GF-D8 (cell line): ENCODE data around the gene MMP20.
"Not testable (repeated sequence)": the region's sequence is repeated elsewhere in the genome, so short reads cannot be mapped to it uniquely, and the experiment has no call there.

Experiments used
- DNase-seq: peaks from one replicate; lab custom pipeline; 2025; lab: John Stamatoyannopoulos, UW

Gene MMP20, protein sequence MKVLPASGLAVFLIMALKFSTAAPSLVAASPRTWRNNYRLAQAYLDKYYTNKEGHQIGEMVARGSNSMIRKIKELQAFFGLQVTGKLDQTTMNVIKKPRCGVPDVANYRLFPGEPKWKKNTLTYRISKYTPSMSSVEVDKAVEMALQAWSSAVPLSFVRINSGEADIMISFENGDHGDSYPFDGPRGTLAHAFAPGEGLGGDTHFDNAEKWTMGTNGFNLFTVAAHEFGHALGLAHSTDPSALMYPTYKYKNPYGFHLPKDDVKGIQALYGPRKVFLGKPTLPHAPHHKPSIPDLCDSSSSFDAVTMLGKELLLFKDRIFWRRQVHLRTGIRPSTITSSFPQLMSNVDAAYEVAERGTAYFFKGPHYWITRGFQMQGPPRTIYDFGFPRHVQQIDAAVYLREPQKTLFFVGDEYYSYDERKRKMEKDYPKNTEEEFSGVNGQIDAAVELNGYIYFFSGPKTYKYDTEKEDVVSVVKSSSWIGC

DNA sequence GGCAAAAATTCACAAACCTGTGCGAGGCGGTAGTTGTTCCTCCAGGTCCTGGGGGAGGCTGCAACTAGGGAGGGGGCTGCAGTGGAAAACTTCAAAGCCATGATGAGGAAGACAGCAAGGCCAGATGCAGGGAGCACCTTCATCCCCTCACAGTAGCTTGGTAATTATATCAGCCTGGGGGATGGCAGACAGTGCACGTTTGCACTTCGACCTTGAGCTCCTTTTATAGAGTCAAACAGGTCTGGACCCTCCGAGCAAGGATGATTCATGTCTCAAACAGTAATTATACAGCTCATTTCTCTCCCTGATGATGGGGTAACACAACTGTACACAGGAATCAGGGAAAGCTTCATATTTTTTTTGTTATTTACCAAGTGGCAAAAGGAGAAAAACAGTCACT, at the start of gene MMP20:
TSS of gene MMP20 (minus strand) at position 156 of the 400 bp plus-strand sequence. CDS start at position 143, 13 bp downstream.
- no peak for DNase-seq

DNA sequence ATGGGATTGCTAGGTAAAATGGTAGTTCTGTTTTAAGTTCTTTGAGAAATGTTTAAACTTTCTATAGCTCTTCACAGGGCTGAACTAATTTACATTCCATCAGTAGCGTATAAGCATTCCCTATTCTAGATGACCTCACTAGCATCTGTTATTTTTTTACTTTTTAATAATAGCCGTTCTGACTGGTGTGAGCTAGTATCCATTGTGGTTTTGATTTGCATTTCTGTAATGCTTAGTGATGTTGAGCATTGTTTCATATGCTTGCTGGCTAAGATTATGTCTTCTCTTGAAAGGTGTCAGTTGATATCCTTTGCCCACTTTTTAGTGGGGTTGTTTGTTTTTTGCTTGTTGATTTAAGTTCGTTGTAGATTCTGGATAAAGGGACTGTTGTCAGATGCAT, 44.5 kb upstream of the MMP20 start:
- DNase-seq: no peak

DNA sequence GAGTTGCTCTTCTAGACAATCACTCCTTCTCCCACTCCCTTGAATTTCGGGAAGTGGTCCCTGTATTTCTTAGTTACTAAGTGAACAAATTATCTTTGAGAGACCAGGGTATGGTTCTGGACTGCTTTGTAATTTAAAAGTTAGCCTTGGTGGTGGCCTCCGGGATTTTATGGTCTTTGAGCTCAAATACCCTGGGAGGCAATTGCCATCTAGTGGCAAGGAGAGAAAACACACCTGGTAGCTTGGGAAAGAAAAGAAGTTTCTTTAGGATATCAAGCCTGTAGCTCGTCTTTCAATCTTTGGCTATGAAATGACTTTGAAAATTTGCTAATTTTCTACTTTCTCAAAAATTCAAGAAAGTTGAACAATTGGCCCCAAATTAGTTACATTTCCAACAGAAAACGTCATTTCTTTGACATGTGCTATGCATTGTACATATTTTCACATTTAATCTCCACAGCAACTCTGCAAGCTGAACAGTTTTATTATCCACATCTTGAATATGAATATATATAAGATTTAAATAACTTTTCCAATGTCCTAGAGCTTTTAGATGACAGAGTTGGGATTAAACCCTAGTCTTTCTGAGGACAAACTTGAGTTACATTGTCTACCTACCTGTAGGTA, 41.3 kb upstream of the MMP20 start:
- DNase-seq: peak; percentile 49

DNA sequence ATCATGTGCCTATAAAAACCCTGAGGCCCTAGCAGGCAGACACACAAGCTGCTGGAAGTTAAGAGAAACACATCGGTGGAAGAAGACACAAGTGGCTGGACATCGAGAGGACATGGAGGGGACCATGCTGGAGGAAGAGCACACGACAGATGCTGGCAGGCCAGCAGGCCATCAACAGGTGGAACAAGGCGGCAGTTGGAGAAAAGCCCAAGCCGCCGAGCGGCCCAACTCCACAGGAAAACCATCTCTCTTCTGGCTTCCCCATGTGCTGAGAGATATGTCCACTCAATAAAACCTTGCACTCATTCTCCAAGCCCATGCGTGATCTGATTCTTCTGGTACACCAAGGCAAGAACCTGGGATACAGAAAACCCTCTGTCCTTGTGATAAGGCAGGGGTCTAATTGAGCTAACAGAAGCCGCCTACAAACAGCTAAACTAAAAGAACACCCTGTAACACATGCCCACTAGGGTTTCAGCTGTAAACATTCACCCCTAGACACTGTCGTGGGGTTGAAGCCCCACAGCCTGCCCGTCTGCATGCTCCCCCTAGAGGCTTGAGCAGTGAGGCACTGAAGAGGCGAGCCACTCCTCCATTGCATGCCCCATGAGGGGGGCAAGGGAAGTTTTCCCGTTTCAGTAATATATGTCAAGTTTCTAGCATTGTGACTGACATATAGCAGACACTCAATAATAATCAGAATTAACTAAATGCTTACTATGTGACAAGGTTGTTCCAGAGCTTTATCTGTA, 39.0 kb upstream of the MMP20 start:
- DNase-seq: no peak

DNA sequence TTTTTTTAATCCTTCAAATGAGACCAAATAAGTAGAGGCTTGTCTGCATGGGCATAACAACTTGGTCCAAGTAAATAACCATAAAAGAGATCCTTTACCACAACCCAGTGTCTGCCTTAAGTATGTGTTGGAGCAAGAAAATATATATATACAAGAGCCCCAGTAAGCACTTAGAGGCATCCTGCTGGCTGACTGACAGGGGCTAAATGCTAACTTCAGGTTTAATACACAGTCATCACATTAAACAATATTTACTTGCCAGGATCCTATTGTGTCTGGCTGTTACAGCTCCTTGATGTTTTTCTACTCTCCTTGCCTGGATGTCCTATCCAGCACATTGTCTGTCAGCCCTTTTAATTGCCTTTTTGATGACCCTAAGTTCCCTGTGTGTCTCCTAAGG, 37.5 kb upstream of the MMP20 start:
- DNase-seq: no peak

DNA sequence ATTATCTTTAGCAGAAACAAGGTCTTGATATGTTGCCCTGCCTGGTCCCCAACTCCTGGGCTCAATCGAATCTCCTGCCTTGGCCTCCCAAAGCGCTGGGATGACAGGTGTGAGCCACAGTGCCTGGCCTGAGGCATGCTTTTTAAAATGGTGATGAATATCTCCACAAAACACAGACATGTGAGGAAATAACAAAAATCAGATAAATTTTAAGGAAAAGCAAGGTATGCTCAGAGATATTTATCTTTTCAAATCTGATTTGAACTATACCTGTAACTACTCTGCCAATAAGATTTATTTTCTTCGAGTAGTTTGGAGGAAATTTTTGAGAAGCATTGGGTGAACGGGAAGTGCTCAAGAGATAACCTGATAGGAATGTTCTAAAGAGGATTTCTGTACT, 35.9 kb upstream of the MMP20 start:
- no peak for DNase-seq

DNA sequence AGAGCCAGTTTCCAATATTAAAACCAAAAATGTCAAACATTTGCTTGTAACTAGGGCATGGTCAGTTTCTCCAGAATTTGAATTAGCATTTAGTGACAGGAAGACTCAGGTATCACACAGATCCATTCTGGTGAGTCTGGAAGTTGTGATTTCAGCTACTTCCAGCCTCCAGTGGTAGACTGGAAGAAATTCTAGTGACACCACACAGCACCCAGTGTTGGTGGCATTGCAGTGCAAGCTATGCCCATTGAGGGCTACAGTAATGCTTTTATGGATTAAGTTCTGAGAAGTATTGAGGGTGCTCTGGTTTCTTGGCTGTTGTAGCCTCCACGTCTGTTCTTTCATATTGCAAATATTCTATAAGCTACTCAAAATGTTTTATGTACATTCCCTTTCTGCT, 31.4 kb upstream of the MMP20 start:
- DNase-seq: no peak

DNA sequence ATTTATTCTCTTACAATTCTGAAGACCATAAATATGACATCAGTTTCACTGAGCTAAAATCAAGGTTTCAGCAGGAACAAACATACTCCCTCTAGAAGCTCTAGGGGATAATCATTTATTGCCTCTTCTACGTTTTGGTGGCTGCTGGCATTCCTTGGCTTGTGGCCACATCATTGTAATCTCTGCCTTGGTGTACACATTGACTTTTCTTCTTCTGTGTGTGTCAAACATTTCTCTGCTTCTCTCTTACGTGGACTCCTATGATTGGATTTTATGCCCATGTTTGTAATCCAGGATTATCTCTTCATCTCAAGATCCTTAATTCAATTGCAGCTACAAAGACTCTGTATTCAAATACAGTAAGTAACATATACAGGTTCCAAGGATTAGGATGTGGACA, 30.4 kb upstream of the MMP20 start:
- DNase-seq: no peak

DNA sequence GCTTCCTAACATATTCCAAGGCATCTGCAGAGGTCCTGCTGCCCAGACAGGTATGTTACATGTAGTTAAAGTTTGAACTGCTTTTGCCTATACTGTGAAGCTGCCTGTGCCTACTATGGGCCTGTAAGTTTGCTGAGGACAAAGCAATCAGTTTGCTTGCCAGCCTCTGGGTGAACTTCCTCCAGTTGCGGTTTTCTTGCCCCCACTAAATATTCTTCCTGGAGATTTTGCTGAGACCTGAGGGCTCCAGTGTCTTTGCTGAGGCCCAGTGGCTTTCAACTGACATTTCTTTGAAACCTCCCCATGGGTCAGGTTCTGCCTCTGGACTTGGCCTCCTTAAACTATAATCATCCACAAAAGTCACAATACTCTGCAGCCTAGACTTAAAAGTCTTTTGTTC, 29.6 kb upstream of the MMP20 start:
- DNase-seq: no peak

DNA sequence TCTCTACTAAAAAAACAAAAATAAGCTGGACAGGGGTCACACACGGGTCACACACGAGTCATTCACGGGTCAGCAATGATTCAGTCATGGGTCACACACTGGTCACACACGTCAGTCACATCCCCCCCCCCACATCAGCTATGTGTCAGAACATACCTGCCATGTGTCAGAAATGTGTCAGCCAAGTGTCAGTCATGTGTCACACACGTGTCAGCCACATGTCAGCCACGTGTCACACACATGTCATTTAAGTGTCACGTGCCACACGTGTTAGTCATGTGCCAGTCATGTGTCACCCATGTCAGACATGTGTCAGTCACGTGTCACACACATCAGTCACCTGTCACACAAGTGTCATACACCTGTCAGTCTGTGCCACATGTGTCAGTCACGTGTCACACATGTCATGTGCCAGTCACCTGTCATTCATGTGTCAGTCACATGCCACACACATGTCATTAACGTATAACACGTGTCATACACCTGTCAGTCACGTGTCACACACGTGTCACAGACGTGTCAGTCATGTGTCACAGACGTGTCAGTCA, 28.7 kb upstream of the MMP20 start:
- no peak for DNase-seq

DNA sequence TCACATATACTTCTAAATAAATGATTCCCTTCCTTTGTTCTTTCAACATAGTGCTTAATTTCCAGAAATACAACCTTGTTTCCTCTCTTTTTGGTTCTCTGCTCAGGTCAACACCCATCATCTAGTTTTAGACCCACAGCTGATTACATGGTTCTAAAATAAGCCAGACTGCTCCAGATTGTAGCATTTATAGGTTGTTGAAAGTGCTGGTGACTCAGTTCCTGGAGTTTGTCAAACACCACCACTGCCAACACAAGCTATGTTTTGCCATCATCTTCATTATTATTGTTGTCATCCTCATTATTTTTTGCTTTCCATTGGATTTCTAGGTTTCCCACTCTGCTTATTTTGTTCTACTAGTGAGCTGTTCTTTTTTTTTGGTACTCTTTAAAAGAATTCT, 22.3 kb upstream of the MMP20 start:
- no peak for DNase-seq

DNA sequence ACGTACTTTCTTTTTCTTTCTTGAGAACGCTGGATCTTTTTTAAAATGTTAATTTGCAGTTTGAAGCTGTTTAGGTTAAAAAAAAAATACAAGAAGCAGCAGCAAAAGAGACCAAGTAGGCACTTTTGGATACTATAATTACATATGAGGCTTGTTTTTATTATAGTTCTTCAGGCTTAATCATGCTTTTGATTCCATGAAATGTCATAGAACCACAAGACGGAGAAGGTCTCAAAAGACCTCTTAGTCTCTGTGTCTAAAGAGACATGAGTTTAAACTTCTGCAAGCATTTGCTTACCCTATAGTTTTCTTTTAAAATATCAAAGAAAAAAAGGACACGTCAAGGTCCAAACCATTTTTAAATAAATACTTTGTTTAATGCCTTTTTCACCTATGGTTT, 18.8 kb upstream of the MMP20 start:
- DNase-seq: no peak

DNA sequence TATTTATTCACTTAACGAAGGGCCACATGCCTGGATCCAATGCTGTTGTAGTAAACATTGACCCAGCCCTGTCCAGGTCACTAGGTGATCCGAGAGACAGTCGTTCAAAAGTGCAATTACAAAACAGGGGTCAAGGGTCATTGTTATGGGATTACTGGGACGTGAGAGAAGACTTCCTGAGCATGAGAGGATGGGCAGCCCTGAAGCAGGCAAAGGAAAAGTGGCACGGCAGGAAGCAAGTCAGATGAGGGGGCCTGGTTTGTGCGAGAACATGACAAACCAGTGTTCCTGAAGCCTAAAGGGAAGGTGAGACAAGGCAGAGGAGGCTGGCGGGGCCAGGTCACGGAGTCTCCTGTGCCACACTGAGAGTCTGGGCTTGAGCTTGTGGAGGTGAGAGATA, 15.8 kb upstream of the MMP20 start:
- DNase-seq: no peak

DNA sequence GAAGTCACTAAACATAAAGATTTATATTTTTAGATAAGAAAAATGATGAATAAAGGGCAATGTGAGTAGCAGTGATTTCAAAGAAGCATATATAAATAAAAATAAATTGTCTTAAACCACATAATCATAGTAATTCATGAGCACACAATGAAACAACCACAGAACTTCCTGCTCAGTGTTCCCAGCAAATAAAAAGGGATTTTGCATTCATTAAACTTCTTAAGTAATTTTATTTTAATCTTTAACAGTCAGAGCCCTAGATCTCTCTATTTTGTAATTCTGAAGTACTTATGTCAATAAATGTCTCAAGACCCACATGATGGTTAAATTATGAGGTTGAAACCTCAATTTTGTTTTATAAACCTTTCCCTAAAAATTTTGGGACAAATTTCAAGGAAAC, 14.5 kb upstream of the MMP20 start:
- DNase-seq: no peak

DNA sequence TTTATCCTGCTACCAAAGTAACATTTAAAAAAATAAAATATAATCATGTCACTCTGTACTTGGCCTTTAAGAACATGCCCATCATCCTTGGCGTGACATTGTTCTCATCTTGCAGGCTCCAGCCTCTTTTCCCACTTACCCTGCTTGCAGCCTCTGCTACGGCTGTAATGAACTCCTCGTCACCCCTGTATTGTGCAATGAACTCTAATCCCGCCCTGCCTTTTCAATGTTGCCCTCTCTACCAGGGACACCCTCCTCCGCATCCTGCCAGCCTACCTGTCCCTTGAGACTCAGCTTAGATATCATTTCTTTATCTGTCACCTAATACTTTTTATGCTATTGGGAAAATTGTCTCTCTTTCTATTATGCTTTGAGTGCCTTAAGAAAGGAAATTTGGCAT, 12.6 kb upstream of the MMP20 start:
- DNase-seq: no peak

DNA sequence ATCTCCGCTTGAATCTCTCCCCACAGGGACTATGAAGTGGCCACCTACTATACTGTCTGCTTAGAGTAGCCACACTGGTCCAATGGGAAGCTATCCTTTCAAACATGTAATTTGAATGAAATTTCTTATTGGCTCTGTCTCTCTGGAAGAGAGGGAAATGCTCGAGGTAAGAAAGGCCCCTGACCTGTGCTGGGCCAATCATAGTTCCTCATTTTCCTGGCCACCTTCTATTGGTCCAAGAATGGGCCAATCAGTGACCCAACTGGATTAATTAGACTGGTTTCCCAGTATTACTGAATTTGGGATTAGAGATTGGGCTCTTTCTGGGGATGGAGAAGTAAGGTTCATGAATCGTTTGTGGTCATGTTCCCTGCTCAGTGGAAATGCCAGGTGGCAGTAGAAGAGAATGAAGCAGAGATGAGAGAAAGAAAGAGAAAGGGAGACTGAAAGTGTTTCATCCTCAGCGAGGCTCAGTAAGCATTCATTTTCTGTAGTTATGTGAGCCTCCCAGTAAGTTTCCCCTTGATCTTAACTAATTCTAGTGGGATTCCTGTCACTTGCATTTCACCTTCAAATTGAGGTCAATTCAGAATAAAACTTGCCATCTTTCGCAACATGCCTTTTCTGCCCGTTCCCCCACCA, 8.4 kb upstream of the MMP20 start:
- DNase-seq: no peak

DNA sequence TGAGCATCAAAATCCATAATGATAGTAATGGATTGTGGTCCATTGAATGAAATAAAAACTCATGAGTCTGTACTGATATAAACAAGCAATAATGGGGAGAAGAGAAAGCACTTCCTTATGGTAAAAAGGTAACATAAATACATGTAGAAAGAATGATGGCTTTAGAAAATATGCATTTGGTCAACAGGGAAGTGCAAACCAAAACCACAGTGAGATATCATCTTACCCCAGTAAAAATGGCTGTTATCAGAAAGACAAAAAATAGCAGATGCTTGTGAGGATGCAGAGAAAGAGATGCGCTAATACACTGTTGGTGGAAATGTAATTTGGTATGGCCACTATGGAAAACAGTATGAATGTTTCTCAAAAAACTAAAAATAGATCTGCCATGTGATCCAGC, 6.9 kb upstream of the MMP20 start:
- no peak for DNase-seq

DNA sequence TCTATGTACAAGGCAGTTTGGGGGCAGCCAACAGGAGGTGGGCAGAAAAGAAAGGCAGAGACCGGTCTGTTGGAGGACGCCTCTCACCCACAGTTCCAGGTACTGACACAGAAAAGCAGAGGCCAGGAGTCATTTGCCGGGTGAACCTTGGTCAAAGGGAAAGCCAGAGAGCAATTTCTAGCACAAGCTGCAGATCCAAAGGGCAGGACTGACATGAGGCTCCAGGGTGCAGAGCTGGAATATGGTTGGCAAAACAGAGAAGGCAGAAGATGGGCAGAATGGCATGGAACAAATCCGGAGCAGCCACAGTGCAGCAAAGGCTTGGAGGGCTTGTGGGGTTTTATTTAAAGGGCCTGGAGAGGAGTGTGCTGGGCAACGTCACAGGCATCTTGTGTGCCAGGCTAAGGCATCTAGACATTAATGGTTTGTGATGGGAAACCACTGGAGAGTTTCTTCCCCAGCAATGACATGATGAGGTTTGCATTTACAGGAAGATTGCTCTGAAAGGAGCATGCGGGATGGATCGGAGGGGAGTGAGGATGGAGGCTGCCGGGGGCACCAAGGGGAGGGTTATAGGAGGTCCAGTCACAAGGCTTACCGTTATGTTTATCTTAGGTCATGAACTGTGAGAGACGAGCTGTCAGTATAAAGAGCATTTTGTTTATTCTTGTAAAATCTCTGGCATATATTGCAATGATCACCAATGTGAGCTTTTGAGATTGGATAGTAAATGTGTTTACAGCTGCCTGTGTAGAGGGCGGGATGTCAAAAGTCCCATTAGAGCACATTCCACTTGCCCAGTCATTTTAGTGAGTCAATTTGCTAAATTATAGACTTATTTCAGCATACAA, 5.7 kb upstream of the MMP20 start:
- no peak for DNase-seq

DNA sequence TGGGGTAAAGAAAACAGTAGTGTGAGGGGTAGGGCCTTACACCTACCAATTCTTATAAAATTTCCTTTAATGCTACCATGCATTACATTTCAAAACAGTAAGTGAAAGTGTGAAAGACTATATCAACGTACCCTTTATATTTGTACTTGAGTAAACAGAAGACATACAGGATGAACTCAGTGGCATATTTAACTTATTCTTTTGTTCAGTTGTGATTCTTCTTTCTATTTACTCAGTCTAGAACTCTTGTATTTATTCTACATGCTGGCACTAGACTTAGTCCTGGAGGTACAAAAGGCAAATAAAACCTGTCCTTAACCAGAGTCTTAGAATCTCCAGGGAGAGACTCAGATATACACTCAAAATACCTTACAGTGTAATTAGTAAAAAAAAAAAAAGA, 4.8 kb upstream of the MMP20 start:
- DNase-seq: not testable (repeated sequence)

DNA sequence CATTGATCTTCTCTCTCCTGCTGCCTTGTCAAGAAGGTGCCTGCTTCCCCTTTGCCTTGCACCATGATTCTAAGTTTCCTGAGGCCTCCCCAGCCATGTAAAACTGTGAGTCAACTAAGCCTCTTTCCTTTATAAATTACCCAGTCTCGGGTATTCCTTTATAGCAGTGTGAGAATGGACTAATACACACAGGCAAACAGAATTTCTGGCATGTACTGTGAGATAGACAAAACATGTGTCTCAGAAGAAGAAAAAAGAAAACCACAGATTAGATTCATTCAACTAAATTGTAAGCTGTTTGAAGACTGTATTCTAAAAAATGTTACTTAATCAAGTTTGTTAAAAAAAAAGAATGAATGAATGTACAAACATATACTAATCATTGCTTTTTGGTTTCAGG, 1.5 kb upstream of the MMP20 start:
- DNase-seq: no peak

DNA sequence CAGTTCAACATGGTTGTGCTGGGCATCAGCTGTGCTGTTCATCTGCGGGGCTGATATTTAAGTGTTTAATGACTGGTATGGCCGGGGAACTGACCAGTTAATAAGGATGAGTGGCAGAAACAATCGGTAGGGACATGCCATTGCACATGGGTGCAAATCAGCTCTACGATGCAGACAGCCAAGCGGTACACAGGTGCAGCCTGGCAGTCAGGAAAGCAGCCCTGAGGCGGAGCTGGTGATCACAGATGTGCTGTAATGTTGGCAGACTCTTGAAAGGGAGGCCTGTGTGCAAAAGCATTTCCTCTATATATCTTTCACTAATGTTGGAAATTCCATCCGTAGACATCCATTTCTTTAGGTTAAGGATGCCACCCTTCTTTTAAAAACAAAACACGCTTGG, 1.1 kb downstream of the MMP20 start:
- DNase-seq: no peak
